Stimulated activated naive CD4-positive, alpha-beta T cell (primary cell): ENCODE results near the gene GRIK2.

Source experiments
- DNase-seq, 6 experiments: peaks; one replicate each; lab custom pipeline; 2025; lab: John Stamatoyannopoulos, UW

Gene GRIK2

DNA sequence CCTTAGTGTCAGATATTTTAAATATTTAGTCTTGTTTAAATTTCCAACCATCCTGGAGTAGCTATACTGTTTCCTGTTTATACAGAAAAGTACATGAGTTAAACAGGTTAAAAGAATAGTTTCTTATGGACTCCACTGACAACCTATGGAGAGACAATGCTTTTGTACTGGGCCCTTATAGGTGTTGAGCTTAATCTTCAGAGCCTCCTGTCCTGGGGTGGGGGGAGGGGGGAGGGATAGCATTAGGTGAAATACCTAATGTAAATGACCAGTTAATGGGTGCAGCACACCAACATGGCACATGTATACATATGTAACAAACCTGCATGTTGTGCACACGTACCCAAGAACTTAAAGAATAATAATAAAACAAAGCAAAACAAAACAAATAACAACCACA is 322.9 kb downstream of the GRIK2 start:
- DNase-seq, result no peak

GRCh38 chr6:101716810-101717209 is 323.3 kb downstream of the GRIK2 start:
- DNase-seq, result no peak

- no peak for DNase-seq
Observed at GRCh38 chr6:101719521-101719920, 326.0 kb downstream of the GRIK2 start.

DNA sequence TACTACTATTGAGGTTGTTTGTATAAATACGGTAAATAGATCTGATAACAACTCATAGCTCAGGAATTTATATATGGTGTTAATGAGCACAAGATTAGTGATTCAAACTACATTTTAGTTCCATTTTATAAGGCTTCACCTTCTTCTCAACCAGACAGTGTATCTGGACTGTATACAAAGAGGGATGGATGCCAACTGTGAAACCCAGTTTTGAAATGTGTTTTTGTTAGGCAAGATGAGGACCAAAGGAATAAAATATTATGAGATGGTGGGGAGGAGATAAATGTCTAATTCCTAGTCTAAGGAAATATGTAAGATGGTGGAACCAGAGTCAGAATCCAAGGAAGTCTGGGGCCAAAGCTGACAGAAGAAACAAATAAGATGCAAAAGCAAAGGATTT is 329.0 kb downstream of the GRIK2 start:
- no peak for DNase-seq

DNA sequence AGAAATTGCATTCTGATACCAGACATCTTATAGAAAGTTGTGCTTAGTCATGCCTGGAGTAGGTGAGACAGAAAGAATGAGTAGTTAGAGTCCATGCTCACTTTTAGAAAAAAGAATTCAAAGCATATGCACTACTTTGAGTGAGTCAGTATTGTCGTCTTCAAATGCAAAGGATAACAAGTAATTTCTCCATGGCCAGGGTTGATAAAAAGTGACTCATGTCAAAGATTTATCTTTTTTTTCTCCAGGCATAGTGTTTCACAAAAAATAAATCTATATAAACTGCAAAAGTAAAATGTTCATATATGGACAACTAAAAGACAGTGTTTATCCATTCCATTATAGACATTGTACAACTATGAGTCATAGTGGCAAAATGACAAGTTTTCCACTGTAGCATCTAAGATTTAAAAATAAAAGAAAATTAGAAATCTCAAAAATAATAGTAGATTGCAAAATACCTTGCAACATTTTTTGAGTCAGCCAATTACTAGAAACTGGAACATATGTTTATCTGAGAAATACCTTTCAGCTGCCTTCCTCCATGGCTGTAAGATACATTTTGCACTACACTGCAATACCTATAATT is 329.6 kb downstream of the GRIK2 start:
- DNase-seq, result no peak

DNA sequence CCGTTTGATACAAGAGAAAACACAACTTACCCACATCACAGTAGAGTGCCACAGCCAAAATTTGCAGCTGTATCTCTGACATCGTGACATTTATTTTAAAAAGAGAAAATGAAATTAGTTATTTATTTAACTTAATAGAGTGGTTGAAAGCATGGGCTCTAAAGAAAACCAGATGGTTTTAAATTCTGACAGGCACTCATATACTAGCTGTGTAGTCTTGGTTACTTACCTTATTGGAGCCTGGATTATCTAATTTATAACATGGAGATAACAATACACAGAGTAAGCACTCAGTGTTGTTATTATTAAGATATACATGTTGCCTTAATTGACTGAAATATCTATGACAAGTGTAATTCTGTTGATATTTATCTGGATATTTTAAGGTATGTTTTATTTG is 334.9 kb downstream of the GRIK2 start:
- DNase-seq, result no peak

- no peak for DNase-seq
Observed at GRCh38 chr6:101728956-101729355, 335.4 kb downstream of the GRIK2 start.

DNA sequence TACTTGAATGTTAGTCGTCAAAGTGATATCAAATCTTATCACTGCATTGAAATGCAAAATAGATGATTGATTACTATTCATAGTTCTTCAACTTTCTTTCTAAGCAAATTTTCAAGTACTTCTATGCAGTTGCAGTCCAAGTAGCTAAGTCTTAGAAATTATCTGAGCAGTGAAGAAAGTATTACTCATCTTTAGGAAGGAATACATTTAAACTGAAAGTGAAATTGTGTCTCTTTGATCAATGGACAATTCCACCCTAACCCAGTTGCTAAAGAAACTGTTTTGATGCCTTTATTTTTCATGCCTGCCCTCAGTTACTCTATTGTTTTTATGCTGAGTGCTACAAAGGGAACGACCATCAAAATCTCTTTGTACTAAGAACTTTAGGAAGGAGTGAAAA is 337.4 kb downstream of the GRIK2 start:
- DNase-seq, result no peak

DNA sequence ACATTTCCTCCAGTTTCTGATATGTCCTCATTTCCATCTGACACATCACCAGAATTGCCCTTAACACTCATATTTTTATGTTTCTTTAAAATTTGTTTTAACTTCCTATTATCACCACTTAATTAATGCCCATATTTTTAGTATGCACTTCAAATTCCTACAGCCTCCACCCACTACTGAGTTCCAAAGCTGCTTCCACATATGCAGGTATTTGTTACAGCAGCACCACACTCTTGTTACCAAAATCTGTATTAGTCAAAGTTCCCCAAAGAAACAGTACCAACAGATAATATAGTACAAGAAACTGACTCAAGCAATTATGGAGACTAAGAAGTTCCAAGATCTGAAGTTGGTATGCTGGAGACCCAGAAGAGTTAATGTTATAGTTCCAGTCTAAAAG is 340.4 kb downstream of the GRIK2 start:
- no peak for DNase-seq

GRCh38 chr6:101738481-101738880 is 345.0 kb downstream of the GRIK2 start:
- DNase-seq, result no peak

GRCh38 chr6:101740631-101741030 is 347.1 kb downstream of the GRIK2 start:
- DNase-seq, result no peak

DNA sequence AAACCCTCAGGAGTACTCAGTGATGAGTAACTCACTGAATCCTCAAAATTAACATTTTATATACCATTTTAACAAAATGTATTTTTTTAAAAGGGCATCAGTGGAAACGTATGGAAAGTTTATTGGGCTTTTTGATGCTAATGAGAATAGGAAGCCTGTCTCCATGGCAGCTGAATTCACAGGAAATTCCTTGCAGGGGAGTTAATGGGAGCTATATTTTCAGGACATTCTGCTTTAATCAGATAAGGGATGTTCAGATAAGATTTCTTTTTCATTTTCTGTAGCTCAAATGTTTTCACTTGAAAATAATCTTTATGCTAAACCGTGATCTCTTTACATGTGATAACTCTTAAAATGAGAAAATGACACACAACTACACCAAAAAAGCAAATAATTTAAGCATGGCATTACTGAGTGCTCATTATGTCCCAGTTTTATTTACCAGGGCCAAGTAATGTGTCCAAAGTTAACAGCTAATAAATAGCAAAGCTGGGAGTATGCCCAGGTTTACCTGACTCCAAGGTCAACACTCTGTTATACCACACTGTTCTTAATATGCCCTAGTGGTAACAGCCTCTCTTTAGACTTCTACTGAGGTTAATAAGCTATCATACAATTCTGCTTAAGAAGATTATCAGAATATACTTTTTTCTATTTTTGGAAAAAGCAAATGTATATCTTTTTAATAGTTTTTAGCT is 348.1 kb downstream of the GRIK2 start:
- no peak for DNase-seq

DNA sequence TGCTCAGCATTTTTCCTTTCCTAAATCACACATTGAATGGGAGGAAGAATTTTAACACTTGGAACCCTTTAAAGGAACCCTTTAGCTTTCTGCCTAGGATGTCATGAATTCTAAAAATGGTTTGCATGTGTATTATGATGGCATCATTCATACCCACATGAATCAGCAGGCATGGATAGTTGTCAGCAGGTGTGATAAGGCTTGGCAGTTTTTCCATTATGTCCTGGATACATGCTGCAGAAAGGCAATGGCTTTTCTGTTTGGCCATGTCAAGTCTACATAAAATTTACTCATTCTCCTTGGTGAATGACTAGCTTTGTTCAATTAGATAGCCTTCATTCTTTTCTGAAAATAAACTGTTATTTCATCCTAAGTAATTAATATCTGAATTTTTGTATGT is 353.7 kb downstream of the GRIK2 start:
- no peak for DNase-seq

GRCh38 chr6:101747716-101748115 is 354.2 kb downstream of the GRIK2 start:
- no peak for DNase-seq

DNA sequence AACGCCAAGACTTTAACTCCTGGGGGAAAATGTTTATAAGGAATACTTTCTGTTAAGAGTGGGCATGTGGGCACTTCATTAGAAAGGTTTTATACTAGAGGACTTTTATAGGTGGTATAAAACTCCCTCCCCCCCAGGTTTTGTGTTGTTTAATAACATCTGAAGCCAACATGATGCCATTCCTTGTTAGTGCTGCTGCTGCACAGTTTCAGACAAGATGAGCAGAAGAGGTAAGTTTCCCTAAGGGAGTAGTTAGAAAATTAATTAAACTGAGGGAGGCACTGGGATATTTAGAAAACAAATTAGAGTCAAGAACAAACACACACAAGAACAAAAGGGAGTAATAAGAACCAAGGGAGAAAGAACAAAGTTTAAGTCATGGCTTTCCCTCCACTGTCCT is 362.4 kb downstream of the GRIK2 start:
- DNase-seq, result no peak

DNA sequence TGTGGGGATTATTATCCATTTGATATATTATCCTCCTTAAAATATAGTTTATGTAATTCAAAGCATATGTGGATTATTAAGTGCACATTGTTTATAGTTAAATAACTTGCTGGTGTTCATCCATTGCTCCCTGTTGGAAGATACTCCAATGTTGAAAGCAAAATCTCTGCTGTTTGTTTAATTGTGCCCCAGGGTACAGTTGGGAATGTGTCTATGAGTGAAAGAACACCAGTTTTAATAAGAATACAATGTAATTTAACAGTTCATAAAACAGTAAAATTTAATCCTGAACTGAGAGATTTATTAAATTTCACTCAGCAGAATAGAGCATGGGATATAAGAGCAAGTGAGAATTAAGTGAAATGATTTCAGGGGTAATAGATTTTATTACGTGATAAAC is 364.9 kb downstream of the GRIK2 start:
- no peak for DNase-seq

GRCh38 chr6:101760843-101761621 is 367.5 kb downstream of the GRIK2 start:
- DNase-seq, result no peak

GRCh38 chr6:101762851-101763250 is 369.3 kb downstream of the GRIK2 start:
- no peak for DNase-seq

GRCh38 chr6:101765281-101765680 is 371.8 kb downstream of the GRIK2 start:
- no peak for DNase-seq

DNA sequence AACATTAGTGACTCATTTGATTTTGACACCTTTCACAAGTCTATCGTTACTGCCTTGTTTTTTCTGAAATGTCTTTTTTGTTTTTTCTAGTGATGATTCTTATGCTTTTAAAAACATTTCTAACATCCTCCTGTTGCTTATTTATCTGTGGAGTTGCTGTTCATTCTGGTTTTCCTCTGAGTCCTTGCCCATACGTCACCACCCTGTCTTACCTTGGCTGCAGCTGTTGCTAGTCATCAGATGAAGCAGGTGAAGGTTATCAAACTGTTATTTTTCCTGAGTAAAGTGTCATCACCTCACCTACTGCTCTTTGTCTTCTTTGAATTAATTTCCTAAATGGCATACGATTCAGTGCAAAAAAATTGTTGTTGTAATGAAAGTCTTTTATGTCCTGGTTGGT is 376.6 kb downstream of the GRIK2 start:
- no peak for DNase-seq

DNA sequence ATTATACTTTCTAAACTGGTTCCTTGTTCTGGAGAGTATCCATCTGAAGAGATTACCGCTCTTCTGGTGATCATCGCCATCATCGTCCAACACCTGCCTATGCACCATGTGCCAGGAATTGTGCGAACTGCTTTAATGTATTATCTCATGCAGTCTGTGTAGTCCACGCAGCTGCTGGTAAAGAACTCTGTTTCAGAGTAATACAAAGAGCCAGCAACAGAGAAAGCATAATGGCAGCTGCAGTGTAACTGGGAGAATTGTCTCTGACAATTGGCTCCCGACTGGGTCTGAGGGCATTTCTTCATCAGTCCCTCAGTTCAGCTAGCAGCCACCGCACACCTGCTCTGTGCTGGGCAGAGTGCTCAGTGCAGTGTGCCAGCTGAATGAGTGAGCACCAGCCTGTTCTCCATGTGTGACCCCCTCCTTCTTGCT is 383.4 kb downstream of the GRIK2 start:
- no peak for DNase-seq

GRCh38 chr6:101777646-101778045 is 384.1 kb downstream of the GRIK2 start:
- no peak for DNase-seq
